Measurements from ENCODE around the gene OFD1. TPM values are rescaled to one million over a fixed set of nuclear protein-coding genes. Genes with fewer than 3 reads are reported as not detected.

Gene OFD1
- total RNA-seq, 1 donor from 2014 or later, result 28.5 TPM

DNA sequence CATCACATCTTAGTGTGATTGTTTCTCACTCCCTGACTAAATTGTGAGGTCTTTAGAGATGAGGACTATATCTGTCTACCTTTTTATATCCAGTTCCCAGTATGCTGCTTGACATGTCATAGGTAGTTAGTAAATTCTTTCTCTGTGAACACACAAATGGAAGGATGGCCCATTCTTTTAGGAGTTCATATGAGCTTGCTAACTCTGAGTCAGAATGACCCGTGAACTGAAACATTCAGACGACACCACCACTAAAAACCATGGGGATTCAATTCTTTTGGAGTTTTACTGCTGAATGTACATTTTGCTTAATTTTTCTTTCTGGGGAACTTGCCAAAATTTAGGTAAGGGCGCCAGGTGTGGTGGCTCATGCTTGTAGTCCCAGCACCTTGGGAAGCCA lies 13.9 kb downstream of the OFD1 start:
- H3K27ac Mint-ChIP-seq (ENCODE audit: unreplicated experiment), result no peak overlapping the region
- H3K36me3 Mint-ChIP-seq (ENCODE audit: unreplicated experiment), result no peaks in the 10 kb centered on the region
- no peaks in the 10 kb centered on the region for H3K27me3 Mint-ChIP-seq (ENCODE audit: unreplicated experiment)
- no peaks in the 10 kb centered on the region for H3K9me3 Mint-ChIP-seq (ENCODE audit: unreplicated experiment)
- TF ChIP-seq, protein P1, sequence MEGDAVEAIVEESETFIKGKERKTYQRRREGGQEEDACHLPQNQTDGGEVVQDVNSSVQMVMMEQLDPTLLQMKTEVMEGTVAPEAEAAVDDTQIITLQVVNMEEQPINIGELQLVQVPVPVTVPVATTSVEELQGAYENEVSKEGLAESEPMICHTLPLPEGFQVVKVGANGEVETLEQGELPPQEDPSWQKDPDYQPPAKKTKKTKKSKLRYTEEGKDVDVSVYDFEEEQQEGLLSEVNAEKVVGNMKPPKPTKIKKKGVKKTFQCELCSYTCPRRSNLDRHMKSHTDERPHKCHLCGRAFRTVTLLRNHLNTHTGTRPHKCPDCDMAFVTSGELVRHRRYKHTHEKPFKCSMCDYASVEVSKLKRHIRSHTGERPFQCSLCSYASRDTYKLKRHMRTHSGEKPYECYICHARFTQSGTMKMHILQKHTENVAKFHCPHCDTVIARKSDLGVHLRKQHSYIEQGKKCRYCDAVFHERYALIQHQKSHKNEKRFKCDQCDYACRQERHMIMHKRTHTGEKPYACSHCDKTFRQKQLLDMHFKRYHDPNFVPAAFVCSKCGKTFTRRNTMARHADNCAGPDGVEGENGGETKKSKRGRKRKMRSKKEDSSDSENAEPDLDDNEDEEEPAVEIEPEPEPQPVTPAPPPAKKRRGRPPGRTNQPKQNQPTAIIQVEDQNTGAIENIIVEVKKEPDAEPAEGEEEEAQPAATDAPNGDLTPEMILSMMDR (IDR thresholded peaks at IDR 0.05; ENCODE audit: partially characterized antibody, unreplicated experiment), result no peak
- DNase-seq, result no peak
- no peaks in the 10 kb centered on the region for H3K4me1 Mint-ChIP-seq (ENCODE audit: low read depth, unreplicated experiment)
- no peak overlapping the region for H3K4me3 Mint-ChIP-seq (ENCODE audit: unreplicated experiment)

DNA sequence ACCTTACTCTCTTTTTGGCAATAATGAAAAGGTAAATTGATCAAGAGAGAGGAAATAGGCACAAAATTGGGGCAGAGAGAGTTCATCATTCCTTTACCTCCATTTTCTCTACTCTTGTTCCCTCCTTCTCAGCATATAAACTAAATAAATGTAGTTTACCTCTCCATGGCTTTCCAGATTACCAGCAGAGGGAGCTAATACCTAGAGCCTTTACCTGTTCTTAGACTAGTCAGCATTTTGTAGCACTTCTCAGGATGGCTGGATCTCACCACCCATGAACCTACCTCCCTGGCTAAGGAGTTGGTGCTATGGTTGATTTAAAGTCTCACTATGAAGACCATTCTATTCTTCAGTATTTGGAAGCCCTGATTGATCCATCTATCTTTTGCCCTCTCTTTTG lies 15.7 kb downstream of the OFD1 start:
- H3K4me3 Mint-ChIP-seq (ENCODE audit: unreplicated experiment), result no peak overlapping the region
- TF ChIP-seq, protein P1 (IDR thresholded peaks at IDR 0.05; ENCODE audit: partially characterized antibody, unreplicated experiment), result no peak
- no peak for DNase-seq
- no peaks in the 10 kb centered on the region for H3K36me3 Mint-ChIP-seq (ENCODE audit: unreplicated experiment)
- no peak overlapping the region for H3K27ac Mint-ChIP-seq (ENCODE audit: unreplicated experiment)
- H3K9me3 Mint-ChIP-seq (ENCODE audit: unreplicated experiment), result no peaks in the 10 kb centered on the region
- H3K4me1 Mint-ChIP-seq (ENCODE audit: low read depth, unreplicated experiment), result no peaks in the 10 kb centered on the region
- H3K27me3 Mint-ChIP-seq (ENCODE audit: unreplicated experiment), result no peaks in the 10 kb centered on the region

GRCh38 chrX:13750812-13751211 lies 16.3 kb downstream of the OFD1 start:
- no peak overlapping the region for H3K4me3 Mint-ChIP-seq (ENCODE audit: unreplicated experiment)
- TF ChIP-seq, protein P1 (IDR thresholded peaks at IDR 0.05; ENCODE audit: partially characterized antibody, unreplicated experiment), result no peak
- no peaks in the 10 kb centered on the region for H3K4me1 Mint-ChIP-seq (ENCODE audit: low read depth, unreplicated experiment)
- H3K27ac Mint-ChIP-seq (ENCODE audit: unreplicated experiment), result no peak overlapping the region
- no peaks in the 10 kb centered on the region for H3K9me3 Mint-ChIP-seq (ENCODE audit: unreplicated experiment)
- H3K36me3 Mint-ChIP-seq (ENCODE audit: unreplicated experiment), result no peaks in the 10 kb centered on the region
- no peak for DNase-seq
- H3K27me3 Mint-ChIP-seq (ENCODE audit: unreplicated experiment), result no peaks in the 10 kb centered on the region

DNA sequence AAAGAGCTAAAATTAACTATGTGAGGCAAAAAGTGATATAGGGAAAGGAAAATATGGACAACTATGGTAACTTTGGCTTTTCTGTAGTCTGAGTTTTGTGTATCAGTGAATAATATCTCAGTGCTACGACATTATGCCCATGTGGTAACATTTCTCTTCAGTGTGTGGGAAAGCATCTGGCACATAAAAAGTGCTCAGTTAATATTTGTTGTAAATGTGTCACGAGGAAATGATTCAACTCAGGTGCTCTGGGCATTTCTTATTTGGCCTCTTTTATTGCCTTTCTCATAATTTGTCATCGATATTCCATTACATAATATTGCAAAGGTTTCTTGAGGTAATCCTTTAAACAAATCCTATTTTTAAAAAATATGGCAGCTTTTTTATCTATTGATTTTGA lies 17.6 kb downstream of the OFD1 start:
- no peaks in the 10 kb centered on the region for H3K27me3 Mint-ChIP-seq (ENCODE audit: unreplicated experiment)
- H3K4me1 Mint-ChIP-seq (ENCODE audit: low read depth, unreplicated experiment), result peaks cover 3% of the 10 kb centered on the region
- H3K27ac Mint-ChIP-seq (ENCODE audit: unreplicated experiment), result no peak overlapping the region
- TF ChIP-seq, protein P1 (IDR thresholded peaks at IDR 0.05; ENCODE audit: partially characterized antibody, unreplicated experiment), result no peak
- H3K36me3 Mint-ChIP-seq (ENCODE audit: unreplicated experiment), result no peaks in the 10 kb centered on the region
- no peaks in the 10 kb centered on the region for H3K9me3 Mint-ChIP-seq (ENCODE audit: unreplicated experiment)
- DNase-seq, result no peak
- no peak overlapping the region for H3K4me3 Mint-ChIP-seq (ENCODE audit: unreplicated experiment)

GRCh38 chrX:13752646-13753045 lies 18.1 kb downstream of the OFD1 start:
- Mint-ChIP-seq H3K4me1 (ENCODE audit: low read depth, unreplicated experiment) (peaks cover 3% of the 10 kb centered on the region), H3K27me3 (ENCODE audit: unreplicated experiment) (no peaks in the 10 kb centered on the region), H3K4me3 (ENCODE audit: unreplicated experiment) (no peak overlapping the region), H3K36me3 (ENCODE audit: unreplicated experiment) (no peaks in the 10 kb centered on the region), H3K9me3 (ENCODE audit: unreplicated experiment) (no peaks in the 10 kb centered on the region), H3K27ac (ENCODE audit: unreplicated experiment) (no peak overlapping the region)
- no peak for DNase-seq
- TF ChIP-seq, protein P1 (IDR thresholded peaks at IDR 0.05; ENCODE audit: partially characterized antibody, unreplicated experiment), result no peak
